Measurements from ENCODE around the gene KIAA1328.
"Not testable (repeated sequence)": the region's sequence is repeated elsewhere in the genome, so short reads cannot be mapped to it uniquely, and the experiment has no call there.

KIAA1328 gene

GRCh38 chr18:36849288-36850006 is 20.5 kb downstream of the KIAA1328 start:
- Histone ChIP-seq H3K27ac (ENCODE audit: low read depth, low read length) (no peak overlapping the region), H3K27me3 (ENCODE audit: insufficient read depth, low read length) (no peaks in the 10 kb centered on the region), H3K9me3 (ENCODE audit: insufficient read depth, low read depth, low read length) (0 out of 2 replicates have a peak, but pooled peaks cover 3% of the 10 kb centered on the region), H3K4me3 (ENCODE audit: low read length) (no peak overlapping the region), H3K36me3 (ENCODE audit: insufficient read depth, low read length) (no peaks in the 10 kb centered on the region), H3K4me1 (ENCODE audit: insufficient read depth, low read length) (no peaks in the 10 kb centered on the region), H3K9ac (ENCODE audit: low read depth, low read length) (no peak overlapping the region)
- WGBS, result 100% methylated on average over 2 of the region's 2 CpGs

GRCh38 chr18:36850527-36851201 is 21.7 kb downstream of the KIAA1328 start:
- Histone ChIP-seq H3K9ac (ENCODE audit: low read depth, low read length) (no peak overlapping the region), H3K4me1 (ENCODE audit: insufficient read depth, low read length) (no peaks in the 10 kb centered on the region), H3K27me3 (ENCODE audit: insufficient read depth, low read length) (no peaks in the 10 kb centered on the region), H3K9me3 (ENCODE audit: insufficient read depth, low read depth, low read length) (0 out of 2 replicates have a peak, but pooled peaks cover 3% of the 10 kb centered on the region), H3K36me3 (ENCODE audit: insufficient read depth, low read length) (no peaks in the 10 kb centered on the region), H3K27ac (ENCODE audit: low read depth, low read length) (no peak overlapping the region), H3K4me3 (ENCODE audit: low read length) (no peak overlapping the region)
- 100% methylated on average over 1 of the region's 1 CpG for whole genome bisulfite sequencing

GRCh38 chr18:36851202-36851590 is 22.3 kb downstream of the KIAA1328 start:
- Histone ChIP-seq H3K9me3 (ENCODE audit: insufficient read depth, low read depth, low read length) (0 out of 2 replicates have a peak, but pooled peaks cover 3% of the 10 kb centered on the region), H3K36me3 (ENCODE audit: insufficient read depth, low read length) (no peaks in the 10 kb centered on the region), H3K4me3 (ENCODE audit: low read length) (no peak overlapping the region), H3K9ac (ENCODE audit: low read depth, low read length) (no peak overlapping the region), H3K4me1 (ENCODE audit: insufficient read depth, low read length) (no peaks in the 10 kb centered on the region), H3K27me3 (ENCODE audit: insufficient read depth, low read length) (no peaks in the 10 kb centered on the region), H3K27ac (ENCODE audit: low read depth, low read length) (no peak overlapping the region)
- WGBS, result 98% methylated on average over 2 of the region's 2 CpGs

- Histone ChIP-seq H3K4me3 (ENCODE audit: low read length) (no peak overlapping the region), H3K27ac (ENCODE audit: low read depth, low read length) (no peak overlapping the region), H3K27me3 (ENCODE audit: insufficient read depth, low read length) (no peaks in the 10 kb centered on the region), H3K9ac (ENCODE audit: low read depth, low read length) (no peak overlapping the region), H3K9me3 (ENCODE audit: insufficient read depth, low read depth, low read length) (no peaks in the 10 kb centered on the region), H3K4me1 (ENCODE audit: insufficient read depth, low read length) (peaks cover 8% of the 10 kb centered on the region), H3K36me3 (ENCODE audit: insufficient read depth, low read length) (no peaks in the 10 kb centered on the region)
- 63% methylated on average over 1 of the region's 1 CpG for WGBS
Measured at GRCh38 chr18:36856815-36857214, 27.9 kb downstream of the KIAA1328 start.

GRCh38 chr18:36862182-36862581 is 33.3 kb downstream of the KIAA1328 start:
- Histone ChIP-seq H3K9me3 (ENCODE audit: insufficient read depth, low read depth, low read length) (no peaks in the 10 kb centered on the region), H3K36me3 (ENCODE audit: insufficient read depth, low read length) (no peaks in the 10 kb centered on the region), H3K27ac (ENCODE audit: low read depth, low read length) (no peak overlapping the region), H3K9ac (ENCODE audit: low read depth, low read length) (no peak overlapping the region), H3K4me3 (ENCODE audit: low read length) (no peak overlapping the region), H3K27me3 (ENCODE audit: insufficient read depth, low read length) (no peaks in the 10 kb centered on the region), H3K4me1 (ENCODE audit: insufficient read depth, low read length) (no peaks in the 10 kb centered on the region; the same call in 1 of the 2 replicates)
- 100% methylated on average over 1 of the region's 1 CpG for WGBS

- Histone ChIP-seq H3K27ac (ENCODE audit: low read depth, low read length) (no peak overlapping the region), H3K4me1 (ENCODE audit: insufficient read depth, low read length) (no peaks in the 10 kb centered on the region), H3K27me3 (ENCODE audit: insufficient read depth, low read length) (no peaks in the 10 kb centered on the region), H3K9ac (ENCODE audit: low read depth, low read length) (no peak overlapping the region), H3K9me3 (ENCODE audit: insufficient read depth, low read depth, low read length) (no peaks in the 10 kb centered on the region), H3K36me3 (ENCODE audit: insufficient read depth, low read length) (no peaks in the 10 kb centered on the region), H3K4me3 (ENCODE audit: low read length) (no peak overlapping the region)
- 80% methylated on average over 1 of the region's 1 CpG for WGBS
Measured at GRCh38 chr18:36867056-36867455, 38.1 kb downstream of the KIAA1328 start.

GRCh38 chr18:36871801-36872200 is 42.9 kb downstream of the KIAA1328 start:
- 95% methylated on average over 3 of the region's 3 CpGs for WGBS
- H3K4me3 ChIP-seq (ENCODE audit: low read length), result no peak overlapping the region
- H3K27ac ChIP-seq (ENCODE audit: low read depth, low read length), result no peak overlapping the region

GRCh38 chr18:36872329-36872728 is 43.4 kb downstream of the KIAA1328 start:
- Histone ChIP-seq H3K27ac (ENCODE audit: low read depth, low read length) (no peak overlapping the region), H3K36me3 (ENCODE audit: insufficient read depth, low read length) (no peaks in the 10 kb centered on the region), H3K27me3 (ENCODE audit: insufficient read depth, low read length) (no peaks in the 10 kb centered on the region), H3K9me3 (ENCODE audit: insufficient read depth, low read depth, low read length) (no peaks in the 10 kb centered on the region), H3K4me3 (ENCODE audit: low read length) (no peak overlapping the region), H3K9ac (ENCODE audit: low read depth, low read length) (no peak overlapping the region), H3K4me1 (ENCODE audit: insufficient read depth, low read length) (no peaks in the 10 kb centered on the region; the same call in 1 of the 2 replicates)

More at GRCh38 chr18:36871801-36872200, 42.9 kb downstream of the KIAA1328 start:
- Histone ChIP-seq H3K27me3 (ENCODE audit: insufficient read depth, low read length) (no peaks in the 10 kb centered on the region), H3K4me1 (ENCODE audit: insufficient read depth, low read length) (no peaks in the 10 kb centered on the region; the same call in 1 of the 2 replicates), H3K9ac (ENCODE audit: low read depth, low read length) (no peak overlapping the region), H3K9me3 (ENCODE audit: insufficient read depth, low read depth, low read length) (no peaks in the 10 kb centered on the region), H3K36me3 (ENCODE audit: insufficient read depth, low read length) (no peaks in the 10 kb centered on the region)

- H3K27me3 ChIP-seq (ENCODE audit: insufficient read depth, low read length); H3K4me1 ChIP-seq (ENCODE audit: insufficient read depth, low read length); H3K36me3 ChIP-seq (ENCODE audit: insufficient read depth, low read length); H3K9me3 ChIP-seq (ENCODE audit: insufficient read depth, low read depth, low read length); H3K4me3 ChIP-seq (ENCODE audit: low read length); H3K9ac ChIP-seq (ENCODE audit: low read depth, low read length); H3K27ac ChIP-seq (ENCODE audit: low read depth, low read length): not testable (repeated sequence)
Measured at GRCh38 chr18:36873826-36874225, 44.9 kb downstream of the KIAA1328 start.

GRCh38 chr18:36879796-36880195 is 50.9 kb downstream of the KIAA1328 start:
- H3K36me3 ChIP-seq (ENCODE audit: insufficient read depth, low read length); H3K27ac ChIP-seq (ENCODE audit: low read depth, low read length); H3K4me3 ChIP-seq (ENCODE audit: low read length); H3K27me3 ChIP-seq (ENCODE audit: insufficient read depth, low read length); H3K4me1 ChIP-seq (ENCODE audit: insufficient read depth, low read length); H3K9ac ChIP-seq (ENCODE audit: low read depth, low read length); H3K9me3 ChIP-seq (ENCODE audit: insufficient read depth, low read depth, low read length): not testable (repeated sequence)
- 92% methylated on average over 3 of the region's 3 CpGs for WGBS

GRCh38 chr18:36885981-36886380 is 57.1 kb downstream of the KIAA1328 start:
- Histone ChIP-seq H3K9ac (ENCODE audit: low read depth, low read length) (no peak overlapping the region), H3K4me3 (ENCODE audit: low read length) (no peak overlapping the region), H3K36me3 (ENCODE audit: insufficient read depth, low read length) (no peaks in the 10 kb centered on the region), H3K27me3 (ENCODE audit: insufficient read depth, low read length) (no peaks in the 10 kb centered on the region), H3K4me1 (ENCODE audit: insufficient read depth, low read length) (peaks cover 18% of the 10 kb centered on the region; the same call in 1 of the 2 replicates), H3K27ac (ENCODE audit: low read depth, low read length) (no peak overlapping the region), H3K9me3 (ENCODE audit: insufficient read depth, low read depth, low read length) (no peaks in the 10 kb centered on the region)
- 95% methylated on average over 2 of the region's 2 CpGs for WGBS

All from HUES64 (cell line).